Hepatocyte (in vitro differentiated cells): Measurements from ENCODE around the gene RASGEF1C.

Source experiments
- EZH2 ChIP-seq: fragments of 200-600 bp; sonication (generic); IDR thresholded peaks from 2 replicates; pipeline ENCODE4 v1.6.1; 2016; ENCODE audit warnings: antibody characterized with exemption, mild to moderate bottlenecking, borderline replicate concordance
- EZH2phosphoT487 ChIP-seq: fragments of 200-600 bp; sonication (generic); IDR thresholded peaks from one replicate; pipeline ENCODE4 v1.6.1; 2018; ENCODE audit warnings: antibody characterized with exemption, mild to moderate bottlenecking, low read depth, moderate library complexity; ENCODE audit not compliant: unreplicated experiment, severe bottlenecking
- TF ChIP-seq, protein P1 (sequence below): fragments of 200-600 bp; sonication (generic); IDR thresholded peaks from 2 replicates; pipeline ENCODE4 v1.5.1; 2016; ENCODE audit warnings: antibody characterized with exemption, mild to moderate bottlenecking; ENCODE audit not compliant: poor library complexity

- TF ChIP-seq, protein P1, sequence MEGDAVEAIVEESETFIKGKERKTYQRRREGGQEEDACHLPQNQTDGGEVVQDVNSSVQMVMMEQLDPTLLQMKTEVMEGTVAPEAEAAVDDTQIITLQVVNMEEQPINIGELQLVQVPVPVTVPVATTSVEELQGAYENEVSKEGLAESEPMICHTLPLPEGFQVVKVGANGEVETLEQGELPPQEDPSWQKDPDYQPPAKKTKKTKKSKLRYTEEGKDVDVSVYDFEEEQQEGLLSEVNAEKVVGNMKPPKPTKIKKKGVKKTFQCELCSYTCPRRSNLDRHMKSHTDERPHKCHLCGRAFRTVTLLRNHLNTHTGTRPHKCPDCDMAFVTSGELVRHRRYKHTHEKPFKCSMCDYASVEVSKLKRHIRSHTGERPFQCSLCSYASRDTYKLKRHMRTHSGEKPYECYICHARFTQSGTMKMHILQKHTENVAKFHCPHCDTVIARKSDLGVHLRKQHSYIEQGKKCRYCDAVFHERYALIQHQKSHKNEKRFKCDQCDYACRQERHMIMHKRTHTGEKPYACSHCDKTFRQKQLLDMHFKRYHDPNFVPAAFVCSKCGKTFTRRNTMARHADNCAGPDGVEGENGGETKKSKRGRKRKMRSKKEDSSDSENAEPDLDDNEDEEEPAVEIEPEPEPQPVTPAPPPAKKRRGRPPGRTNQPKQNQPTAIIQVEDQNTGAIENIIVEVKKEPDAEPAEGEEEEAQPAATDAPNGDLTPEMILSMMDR = no peak
- TF ChIP-seq EZH2phosphoT487 = no peak
- TF ChIP-seq EZH2 = no peak
Measured at GRCh38 chr5:180216646-180217171, 7.7 kb upstream of the RASGEF1C start.
